CD4-positive, alpha-beta T cell treated with Interleukin-4 for 1 hour (primary cell): ENCODE data around the gene TBX2.

Experiments
- DNase-seq, 2 donors: peaks; one replicate each; pipeline ENCODE4 v3.0.0-alpha.2; 2020 to 2022

Gene TBX2

DNA sequence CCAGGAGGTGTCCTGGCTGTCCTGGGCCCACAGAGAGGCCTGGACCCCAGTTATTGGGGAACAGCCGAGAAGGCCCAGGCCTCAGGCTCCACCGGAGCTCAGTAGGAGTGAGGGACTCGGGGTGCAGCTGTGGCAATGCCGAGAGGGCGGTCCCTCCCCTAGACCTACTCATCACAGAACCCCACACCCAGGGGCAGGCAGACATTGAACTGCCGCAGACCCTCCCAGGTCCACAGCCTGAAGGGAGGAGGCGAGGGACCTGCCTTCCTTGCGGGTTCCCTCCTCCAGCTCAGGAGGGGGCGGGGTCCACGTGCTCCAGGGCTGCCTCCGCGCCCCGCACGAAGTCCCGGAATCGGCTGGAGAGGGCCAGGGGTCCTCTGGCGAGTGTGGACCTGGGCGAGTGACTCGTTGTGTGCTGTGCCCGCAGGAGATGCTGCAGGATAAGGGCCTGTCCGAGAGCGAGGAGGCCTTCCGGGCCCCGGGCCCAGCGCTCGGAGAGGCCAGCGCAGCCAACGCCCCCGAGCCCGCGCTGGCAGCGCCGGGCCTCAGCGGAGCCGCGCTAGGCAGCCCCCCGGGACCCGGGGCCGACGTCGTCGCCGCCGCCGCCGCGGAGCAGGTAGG is 56.5 kb downstream of the TBX2 start:
- no peak for DNase-seq

DNA sequence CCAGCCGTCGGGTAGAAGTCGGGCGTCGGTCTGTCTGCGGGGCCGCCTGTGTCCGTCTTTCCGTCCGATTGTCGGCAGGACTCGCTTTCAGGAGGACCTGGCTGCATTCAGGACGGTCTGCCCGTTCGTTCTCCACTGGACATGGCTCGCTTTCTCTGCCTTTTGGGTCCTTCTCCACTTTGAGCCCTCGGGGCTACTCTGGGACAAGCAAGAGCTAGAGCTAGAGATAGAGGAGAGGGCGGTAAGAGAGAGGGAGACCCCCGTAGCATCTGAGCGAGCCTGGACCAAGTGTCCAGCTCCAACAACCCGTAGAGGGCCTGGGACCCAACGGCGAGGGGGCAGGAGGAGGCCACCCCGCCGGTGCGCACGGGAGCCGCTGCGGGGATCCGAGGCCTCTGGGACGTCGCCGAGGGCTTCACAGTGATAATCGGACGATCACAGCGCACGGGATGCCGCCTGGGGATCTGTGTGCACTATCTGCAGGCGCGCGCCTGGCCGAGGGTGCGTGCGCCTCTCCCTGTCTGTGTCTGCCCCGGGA is 57.1 kb downstream of the TBX2 start:
- peak in 1 of 2 donors; percentile 9 for DNase-seq

GRCh38 chr17:61457226-61457983 is 57.8 kb downstream of the TBX2 start:
- DNase-seq = peak in 1 of 2 donors; percentile 5

DNA sequence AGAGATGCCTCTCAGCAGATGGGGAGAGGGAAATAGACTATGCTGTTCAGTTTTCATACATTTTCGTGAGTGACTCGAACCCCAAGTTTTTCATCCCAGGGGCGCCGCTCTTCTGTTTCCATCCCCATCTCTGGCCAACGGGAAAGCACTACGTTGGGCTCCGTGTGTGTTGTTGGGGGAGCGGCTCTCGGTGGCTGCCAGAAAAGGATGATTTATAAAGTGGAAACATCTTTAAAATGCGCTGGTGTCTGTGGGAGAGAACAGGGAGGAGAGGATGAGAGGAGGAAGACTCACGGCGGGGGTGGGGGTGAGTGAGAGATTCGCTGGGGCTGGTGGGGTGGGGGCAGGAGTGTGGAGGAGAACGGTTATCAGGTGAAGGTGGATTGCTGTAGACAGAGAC is 58.4 kb downstream of the TBX2 start:
- peak in 1 of 2 donors; percentile 5 for DNase-seq

DNA sequence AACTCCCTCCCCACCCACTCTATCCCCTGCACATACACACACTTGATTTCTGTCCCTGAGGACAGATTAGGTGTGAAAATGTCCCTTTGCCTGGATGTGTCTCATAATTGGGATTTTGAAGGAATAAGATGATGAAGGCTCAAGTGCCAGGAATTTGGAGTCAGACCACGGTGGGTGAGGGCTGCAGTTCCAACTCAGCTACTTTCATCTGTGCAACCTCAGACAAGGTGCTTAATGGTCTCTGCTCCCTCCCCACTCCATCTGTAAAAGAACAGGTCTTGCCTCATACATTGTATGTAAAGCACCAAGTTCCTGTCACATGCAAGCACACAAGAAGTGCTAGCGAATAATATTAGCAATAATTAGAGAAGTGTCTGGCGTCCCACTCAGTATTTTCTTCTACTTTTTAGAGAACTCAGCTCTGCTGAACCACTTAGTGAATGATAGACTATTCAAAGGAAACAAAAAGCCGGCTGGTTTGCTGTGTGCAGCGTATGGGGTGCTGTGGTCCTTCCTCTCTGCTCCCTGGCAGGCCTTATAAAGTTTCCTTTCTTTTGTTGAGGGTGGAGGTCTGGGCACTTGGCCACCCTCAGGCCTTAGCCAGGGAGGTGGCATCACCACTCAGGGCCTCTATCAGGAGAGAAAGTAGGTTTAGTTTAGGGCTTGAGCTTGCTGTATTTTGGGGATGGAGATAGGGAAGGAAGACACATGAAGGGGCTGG is 58.9 kb downstream of the TBX2 start:
- no peak for DNase-seq
